SK-N-SH (cell line): Measurements from ENCODE around the gene C1orf35. TPM values are rescaled to one million over a fixed set of nuclear protein-coding genes. Genes with fewer than 3 reads are reported as not detected.

Experiments used
- CTCF ChIA-PET: fragments of 300-600, 350-600 bp; formaldehyde crosslinking; extraction: SDS; loops from one replicate; lab custom pipeline; 2021; lab: Yijun Ruan, JAX
- POLR2A ChIA-PET: fragments of 350-600 bp; sonication (Branson Sonifier 250); formaldehyde crosslinking; extraction: SDS; loops from one replicate; lab custom pipeline; 2020; ENCODE audit warnings: antibody characterized with exemption, inconsistent platforms; lab: Yijun Ruan, JAX
- DNase-seq: peaks from one replicate; pipeline ENCODE4 v3.0.0; 2012
- H2AFZ ChIP-seq: fragments of 200-600 bp; sonication (generic); 2 replicates; pipeline ENCODE4 v1.8.1; 2016; ENCODE audit warnings: antibody characterized with exemption, mild to moderate bottlenecking, low read depth
- H3F3A ChIP-seq: fragments of 200-600 bp; sonication (generic); replicated peaks from 2 replicates; pipeline ENCODE3; 2016; ENCODE audit warnings: antibody characterized with exemption, mild to moderate bottlenecking; ENCODE audit not compliant: insufficient read depth
- H3K27ac ChIP-seq, 2 experiments: fragments of 200-500 bp in 1 of 2; fragments of 200-600 bp in 1 of 2; sonication (Bioruptor generic) in 1 of 2; sonication (generic), shearing (Covaris generic) in 1 of 2; 2 replicates each; pipeline versions ENCODE4 v1.5.1 to v1.6.1; 2014 to 2016; ENCODE audit warnings: low read depth in 2 of 2, inconsistent platforms in 1 of 2, low read length in 1 of 2, mild to moderate bottlenecking in 1 of 2, mixed read lengths in 1 of 2
- H3K27me3 ChIP-seq: fragments of 200-600 bp; sonication (generic), shearing (Covaris generic); 2 replicates; pipeline ENCODE4 v1.6.1; 2016; ENCODE audit warnings: mixed run types; ENCODE audit not compliant: insufficient read depth
- H3K36me3 ChIP-seq, 2 experiments: fragments of 200-500 bp in 1 of 2; fragments of 200-600 bp in 1 of 2; sonication (Bioruptor generic) in 1 of 2; sonication (generic) in 1 of 2; replicated peaks in 1 of 2; 2 replicates each; pipeline versions ENCODE3 to v1.5.1; 2014 to 2016; ENCODE audit warnings: low read length in 1 of 2, mild to moderate bottlenecking in 1 of 2; ENCODE audit not compliant: insufficient read depth in 2 of 2, control insufficient read depth in 1 of 2
- H3K4me1 ChIP-seq, 2 experiments: fragments of 200-500 bp in 1 of 2; fragments of 200-600 bp in 1 of 2; sonication (Bioruptor generic) in 1 of 2; sonication (generic), shearing (Covaris generic) in 1 of 2; 2 replicates each; pipeline versions ENCODE4 v1.5.1 to v1.6.1; 2014 to 2016; ENCODE audit warnings: low read depth in 1 of 2, low read length in 1 of 2, mixed run types in 1 of 2; ENCODE audit not compliant: insufficient read depth in 2 of 2, control insufficient read depth in 1 of 2
- H3K4me2 ChIP-seq: fragments of 200-600 bp; sonication (generic), shearing (Covaris generic); 2 replicates; pipeline ENCODE4 v1.6.1; 2017; ENCODE audit warnings: mixed run types
- H3K4me3 ChIP-seq, 2 experiments: fragments of 200-500 bp in 1 of 2; fragments of 200-600 bp in 1 of 2; sonication (Bioruptor generic) in 1 of 2; sonication (generic), shearing (Covaris generic) in 1 of 2; 2 replicates each; pipeline versions ENCODE4 v1.5.1 to v1.8.1; 2014 to 2016; ENCODE audit warnings: low read depth in 2 of 2, inconsistent platforms in 1 of 2, low read length in 1 of 2, mild to moderate bottlenecking in 1 of 2, mixed read lengths in 1 of 2, moderate library complexity in 1 of 2
- H3K79me2 ChIP-seq: fragments of 200-600 bp; sonication (generic); 2 replicates; pipeline ENCODE4 v1.8.1; 2017; ENCODE audit warnings: mild to moderate bottlenecking; ENCODE audit not compliant: insufficient read depth
- H3K9ac ChIP-seq: fragments of 200-600 bp; sonication (generic); 2 replicates; pipeline ENCODE4 v1.6.1; 2017; ENCODE audit warnings: mixed run types
- H3K9me2 ChIP-seq: fragments of 200-600 bp; sonication (generic); 2 replicates; pipeline ENCODE4 v1.6.1; 2017; ENCODE audit warnings: mixed run types
- H3K9me3 ChIP-seq: fragments of 200-600 bp; sonication (generic); 2 replicates; pipeline ENCODE4 v1.6.1; 2017; ENCODE audit warnings: mixed run types, mild to moderate bottlenecking, moderate library complexity
- H4K20me1 ChIP-seq: fragments of 200-600 bp; sonication (generic); 2 replicates; pipeline ENCODE4 v1.6.1; 2017; ENCODE audit warnings: mild to moderate bottlenecking, mixed run types; ENCODE audit not compliant: insufficient read depth
- CTCF ChIP-seq: fragments of 200-600 bp; sonication (generic); IDR thresholded peaks from 2 replicates; pipeline ENCODE4 v1.6.1; 2017; ENCODE audit warnings: antibody characterized with exemption, mild to moderate bottlenecking, moderate library complexity
- FOXJ3 ChIP-seq: sonication (generic); formaldehyde crosslinking; IDR thresholded peaks from 2 replicates; pipeline ENCODE4 v1.5.1; 2020; ENCODE audit warnings: mild to moderate bottlenecking, missing genetic modification reagents
- RAD21 ChIP-seq: IDR thresholded peaks from 2 replicates; pipeline ENCODE4 v1.6.1; 2012; ENCODE audit warnings: mild to moderate bottlenecking, low read length
- RCOR1 ChIP-seq: fragments of 150-350 bp; IDR thresholded peaks from 2 replicates; pipeline ENCODE4 v1.6.1; 2017; ENCODE audit warnings: antibody characterized with exemption, low read length
- RXRA ChIP-seq: IDR thresholded peaks from 2 replicates; pipeline ENCODE4 v1.4.0; 2012; ENCODE audit warnings: low read depth, mild to moderate bottlenecking, borderline replicate concordance
- SMC3 ChIP-seq: IDR thresholded peaks from 2 replicates; pipeline ENCODE4 v1.6.1; 2012; ENCODE audit warnings: low read depth, low read length, improper control_type of control experiment
- WGBS: methylation state at CpG from one replicate; pipeline ENCODE4 v1.1.6; 2017; ENCODE audit warnings: low lambda C conversion rate; 5-methylcytosine and 5-hydroxymethylcytosine counted together
- polyA plus RNA-seq, 3 experiments: library from polyadenylated mRNA; depleted of rRNA; stranded (reverse); fragments of >200 nt; gene quantifications; 2 replicates each; pipeline ENCODE4 v1.2.3, GENCODE V29; 2012

Gene C1orf35
- polyA plus RNA-seq, 1 of the 3 experiments (the other 2 are of a cell fraction): 42.9 TPM

GRCh38 chr1:228152918-228153258 lies 49.8 kb upstream of the C1orf35 start:
- no peaks in the 10 kb centered on the region for H3F3A ChIP-seq
- H3K4me3 ChIP-seq: no peak overlapping the region
- no peak overlapping the region for H2AFZ ChIP-seq
- H4K20me1 ChIP-seq: 0 out of 2 replicates have a peak, but pooled peaks cover 6% of the 10 kb centered on the region
- H3K4me2 ChIP-seq: no peak overlapping the region
- H3K36me3 ChIP-seq: peaks cover 0 to 12% of the 10 kb centered on the region in 2 experiments
- H3K79me2 ChIP-seq: no peaks in the 10 kb centered on the region
- H3K27me3 ChIP-seq: no peaks in the 10 kb centered on the region
- no peak for TF ChIP-seq RAD21
- TF ChIP-seq, all 33 proteins: peak for 0
- POLR2A ChIA-PET: interaction anchor here (0.7 to 1.2 kb wide), 2 partner anchors 9 to 10 kb away, joined by 3 read pairs; no protein-coding TSS in a partner anchor
- CTCF ChIA-PET: interaction anchor here (1.8 kb wide), 1 partner anchor 12 kb away, joined by 5 read pairs; no protein-coding TSS in a partner anchor
- Histone ChIP-seq H3K4me1 (peaks cover 0 to 12% of the 10 kb centered on the region in 2 experiments; a peak in 1 of 4 replicates), H3K27ac (no peak overlapping the region), H3K9ac (no peak overlapping the region), H3K9me2 (no peaks in the 10 kb centered on the region), H3K9me3 (no peaks in the 10 kb centered on the region)
- DNase-seq: no peak
- 97% methylated on average over 3 of the region's 3 CpGs for WGBS

- Histone ChIP-seq H4K20me1 (0 out of 2 replicates have a peak, but pooled peaks cover 6% of the 10 kb centered on the region), H3K27ac (no peak overlapping the region), H3K79me2 (no peaks in the 10 kb centered on the region), H2AFZ (no peak overlapping the region), H3K4me3 (no peak overlapping the region), H3K4me2 (no peak overlapping the region), H3K27me3 (no peaks in the 10 kb centered on the region), H3K4me1 (peaks cover 0 to 12% of the 10 kb centered on the region in 2 experiments; a peak in 1 of 4 replicates), H3K9ac (no peak overlapping the region), H3K36me3 (peaks cover 0 to 17% of the 10 kb centered on the region in 2 experiments), H3F3A (no peaks in the 10 kb centered on the region), H3K9me3 (no peaks in the 10 kb centered on the region), H3K9me2 (no peaks in the 10 kb centered on the region)
- 91% methylated on average over 9 of the region's 19 CpGs for WGBS
- POLR2A ChIA-PET: interaction anchor here (0.7 to 1.2 kb wide), 4 partner anchors 9 to 13 kb away, joined by 3 to 4 read pairs (median 4); partner anchors contain the start of genes GUK1 and IBA57
- TF ChIP-seq FOXJ3 (CRISPR knock-in tag) (no peak), RCOR1 (no peak), CTCF (no peak), SMC3 (no peak), RXRA (no peak)
- CTCF ChIA-PET: interaction anchor here (1.8 to 2.8 kb wide), 2 partner anchors 13 kb away, joined by 5 to 17 read pairs; partner anchors contain the start of gene IBA57
- peak; percentile 8 for DNase-seq
These were observed 49.2 kb upstream of the C1orf35 start for GRCh38 chr1:228152097-228152917.
